Measurements from ENCODE around the gene GPX2.
A peak's percentile ranks its signal among the peaks of the same experiment; 100 is the strongest.

The GPX2 gene

GRCh38 chr14:64953310-64953654, 10.7 kb upstream of the GPX2 start:
- H3K27ac ChIP-seq = no peak overlapping the region
- TF ChIP-seq CTCF (IDR thresholded peaks at IDR 0.05) (no peak), ZFX (IDR thresholded peaks at IDR 0.05; ENCODE audit: borderline replicate concordance) (no peak)

- no peak overlapping the region for H3K27ac ChIP-seq
- TF ChIP-seq CTCF (IDR thresholded peaks at IDR 0.05) (peak; percentile 22), ZFX (IDR thresholded peaks at IDR 0.05; ENCODE audit: borderline replicate concordance) (no peak)
These were observed 10.2 kb upstream of the GPX2 start for GRCh38 chr14:64952598-64953309.

- no peak overlapping the region for H3K27ac ChIP-seq
- TF ChIP-seq ZFX (IDR thresholded peaks at IDR 0.05; ENCODE audit: borderline replicate concordance) (no peak), CTCF (IDR thresholded peaks at IDR 0.05) (no peak)
These were observed 9.2 kb upstream of the GPX2 start for GRCh38 chr14:64951724-64952123.

GRCh38 chr14:64951291-64951690, 8.7 kb upstream of the GPX2 start:
- H3K27ac ChIP-seq = no peak overlapping the region
- TF ChIP-seq ZFX (IDR thresholded peaks at IDR 0.05; ENCODE audit: borderline replicate concordance) = no peak
- TF ChIP-seq CTCF (IDR thresholded peaks at IDR 0.05) = no peak

GRCh38 chr14:64950889-64951288, 8.3 kb upstream of the GPX2 start:
- no peak for TF ChIP-seq CTCF (IDR thresholded peaks at IDR 0.05)
- no peak for TF ChIP-seq ZFX (IDR thresholded peaks at IDR 0.05; ENCODE audit: borderline replicate concordance)
- H3K27ac ChIP-seq = no peak overlapping the region

GRCh38 chr14:64948612-64949210, 6.2 kb upstream of the GPX2 start:
- no peak overlapping the region for H3K27ac ChIP-seq
- no peak for TF ChIP-seq CTCF (IDR thresholded peaks at IDR 0.05)
- TF ChIP-seq ZFX (IDR thresholded peaks at IDR 0.05; ENCODE audit: borderline replicate concordance) = no peak

All from 22Rv1 (cell line).